Measurements from ENCODE around the gene SEC62. TPM values are rescaled to one million over a fixed set of nuclear protein-coding genes. Genes with fewer than 3 reads are reported as not detected.
A peak's percentile ranks its signal among the peaks of the same experiment; 100 is the strongest.

Gene SEC62
- total and polyA plus RNA-seq, 9 of the 15 experiments (the other 6 are each of a cell fraction or from before 2014, with no cell fraction given): 34.5 to 152 (median 51.8) TPM

DNA sequence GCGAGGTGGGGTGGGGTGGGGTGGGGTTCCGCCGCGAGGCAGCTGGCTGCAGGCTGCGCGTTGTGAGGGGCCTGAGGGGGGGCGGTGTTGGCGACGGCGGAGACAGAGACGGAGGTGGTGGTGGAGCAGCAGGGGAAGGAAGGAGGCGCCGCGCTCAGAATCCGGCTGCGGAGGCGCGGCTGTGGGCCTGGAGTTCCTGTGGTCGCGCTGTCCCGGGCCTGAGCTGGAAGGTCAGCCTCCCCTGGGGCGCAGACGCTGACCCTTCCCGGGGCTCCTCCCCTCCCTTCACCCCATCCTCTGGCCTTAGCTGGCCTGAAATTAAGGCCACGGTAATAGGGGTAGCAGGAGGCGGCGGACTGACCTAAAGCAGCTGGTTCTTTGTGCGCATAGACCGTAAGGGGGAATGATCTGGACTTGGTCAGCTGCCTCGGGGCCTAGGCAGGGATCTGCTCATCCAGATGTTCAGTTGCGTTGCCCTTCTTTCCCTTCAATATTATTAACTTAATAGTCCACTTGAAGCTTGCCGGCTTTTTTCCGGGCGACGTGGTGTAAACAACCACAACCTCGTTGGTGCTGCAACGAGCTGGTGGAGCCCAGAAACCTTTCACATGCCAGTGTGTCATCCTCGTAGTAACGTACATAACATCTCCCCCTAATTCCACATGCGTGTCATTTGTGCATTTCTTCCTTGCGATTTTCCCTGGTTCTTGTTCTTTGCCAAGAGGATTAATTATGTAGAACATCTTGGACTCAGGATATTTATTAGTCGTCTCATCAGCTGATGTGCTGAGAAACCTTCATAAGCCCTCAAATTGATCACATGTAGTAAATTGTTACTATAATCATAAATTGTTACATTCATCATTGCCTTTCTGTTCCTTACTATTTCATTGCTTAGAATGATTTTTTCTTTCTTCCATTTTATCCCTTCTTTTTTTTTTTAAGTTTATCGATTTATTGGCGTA, 626 bp downstream of the SEC62 start (continued):
- TF ChIP-seq, protein P1, sequence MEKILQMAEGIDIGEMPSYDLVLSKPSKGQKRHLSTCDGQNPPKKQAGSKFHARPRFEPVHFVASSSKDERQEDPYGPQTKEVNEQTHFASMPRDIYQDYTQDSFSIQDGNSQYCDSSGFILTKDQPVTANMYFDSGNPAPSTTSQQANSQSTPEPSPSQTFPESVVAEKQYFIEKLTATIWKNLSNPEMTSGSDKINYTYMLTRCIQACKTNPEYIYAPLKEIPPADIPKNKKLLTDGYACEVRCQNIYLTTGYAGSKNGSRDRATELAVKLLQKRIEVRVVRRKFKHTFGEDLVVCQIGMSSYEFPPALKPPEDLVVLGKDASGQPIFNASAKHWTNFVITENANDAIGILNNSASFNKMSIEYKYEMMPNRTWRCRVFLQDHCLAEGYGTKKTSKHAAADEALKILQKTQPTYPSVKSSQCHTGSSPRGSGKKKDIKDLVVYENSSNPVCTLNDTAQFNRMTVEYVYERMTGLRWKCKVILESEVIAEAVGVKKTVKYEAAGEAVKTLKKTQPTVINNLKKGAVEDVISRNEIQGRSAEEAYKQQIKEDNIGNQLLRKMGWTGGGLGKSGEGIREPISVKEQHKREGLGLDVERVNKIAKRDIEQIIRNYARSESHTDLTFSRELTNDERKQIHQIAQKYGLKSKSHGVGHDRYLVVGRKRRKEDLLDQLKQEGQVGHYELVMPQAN (IDR thresholded peaks at IDR 0.05; ENCODE audit: borderline replicate concordance): peak; percentile 37; the same call in 1 of the 2 replicates
- TF ChIP-seq HEY1 (CRISPR knock-in tag; IDR thresholded peaks at IDR 0.05; ENCODE audit: borderline replicate concordance) (no peak), GTF2F1 (IDR thresholded peaks at IDR 0.05; ENCODE audit: low read depth, low read length) (no peak), MEIS2 (IDR thresholded peaks at IDR 0.05; ENCODE audit: partially characterized antibody) (no peak), ZNF133 (CRISPR knock-in tag; IDR thresholded peaks at IDR 0.05) (no peak), MCM2 (IDR thresholded peaks at IDR 0.05; ENCODE audit: low read depth) (no peak), ELF2 (CRISPR knock-in tag; IDR thresholded peaks at IDR 0.05) (no peak), NR2C1 (IDR thresholded peaks at IDR 0.05) (no peak), NR2C1 (tag; IDR thresholded peaks at IDR 0.05) (peak; percentile 29; the same call in 1 of the 2 replicates), ZNF124 (CRISPR knock-in tag; IDR thresholded peaks at IDR 0.05) (no peak), ZNF707 (CRISPR knock-in tag; conservative IDR thresholded peaks at IDR 0.05) (no peak), ZFP1 (CRISPR knock-in tag; IDR thresholded peaks at IDR 0.05) (no peak)
- TF ChIP-seq, protein P2, sequence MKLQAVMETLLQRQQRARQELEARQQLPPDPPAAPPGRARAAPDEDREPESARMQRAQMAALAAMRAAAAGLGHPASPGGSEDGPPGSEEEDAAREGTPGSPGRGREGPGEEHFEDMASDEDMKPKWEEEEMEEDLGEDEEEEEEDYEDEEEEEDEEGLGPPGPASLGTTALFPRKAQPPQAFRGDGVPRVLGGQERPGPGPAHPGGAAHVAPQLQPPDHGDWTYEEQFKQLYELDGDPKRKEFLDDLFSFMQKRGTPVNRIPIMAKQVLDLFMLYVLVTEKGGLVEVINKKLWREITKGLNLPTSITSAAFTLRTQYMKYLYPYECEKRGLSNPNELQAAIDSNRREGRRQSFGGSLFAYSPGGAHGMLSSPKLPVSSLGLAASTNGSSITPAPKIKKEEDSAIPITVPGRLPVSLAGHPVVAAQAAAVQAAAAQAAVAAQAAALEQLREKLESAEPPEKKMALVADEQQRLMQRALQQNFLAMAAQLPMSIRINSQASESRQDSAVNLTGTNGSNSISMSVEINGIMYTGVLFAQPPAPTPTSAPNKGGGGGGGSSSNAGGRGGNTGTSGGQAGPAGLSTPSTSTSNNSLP (IDR thresholded peaks at IDR 0.05; ENCODE audit: borderline replicate concordance, low read depth, low read length): no peak
- TF ChIP-seq, protein P3, sequence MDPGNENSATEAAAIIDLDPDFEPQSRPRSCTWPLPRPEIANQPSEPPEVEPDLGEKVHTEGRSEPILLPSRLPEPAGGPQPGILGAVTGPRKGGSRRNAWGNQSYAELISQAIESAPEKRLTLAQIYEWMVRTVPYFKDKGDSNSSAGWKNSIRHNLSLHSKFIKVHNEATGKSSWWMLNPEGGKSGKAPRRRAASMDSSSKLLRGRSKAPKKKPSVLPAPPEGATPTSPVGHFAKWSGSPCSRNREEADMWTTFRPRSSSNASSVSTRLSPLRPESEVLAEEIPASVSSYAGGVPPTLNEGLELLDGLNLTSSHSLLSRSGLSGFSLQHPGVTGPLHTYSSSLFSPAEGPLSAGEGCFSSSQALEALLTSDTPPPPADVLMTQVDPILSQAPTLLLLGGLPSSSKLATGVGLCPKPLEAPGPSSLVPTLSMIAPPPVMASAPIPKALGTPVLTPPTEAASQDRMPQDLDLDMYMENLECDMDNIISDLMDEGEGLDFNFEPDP (CRISPR knock-in tag; IDR thresholded peaks at IDR 0.05): no peak
- TF ChIP-seq, protein P4, sequence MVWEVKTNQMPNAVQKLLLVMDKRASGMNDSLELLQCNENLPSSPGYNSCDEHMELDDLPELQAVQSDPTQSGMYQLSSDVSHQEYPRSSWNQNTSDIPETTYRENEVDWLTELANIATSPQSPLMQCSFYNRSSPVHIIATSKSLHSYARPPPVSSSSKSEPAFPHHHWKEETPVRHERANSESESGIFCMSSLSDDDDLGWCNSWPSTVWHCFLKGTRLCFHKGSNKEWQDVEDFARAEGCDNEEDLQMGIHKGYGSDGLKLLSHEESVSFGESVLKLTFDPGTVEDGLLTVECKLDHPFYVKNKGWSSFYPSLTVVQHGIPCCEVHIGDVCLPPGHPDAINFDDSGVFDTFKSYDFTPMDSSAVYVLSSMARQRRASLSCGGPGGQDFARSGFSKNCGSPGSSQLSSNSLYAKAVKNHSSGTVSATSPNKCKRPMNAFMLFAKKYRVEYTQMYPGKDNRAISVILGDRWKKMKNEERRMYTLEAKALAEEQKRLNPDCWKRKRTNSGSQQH (CRISPR knock-in tag; IDR thresholded peaks at IDR 0.05): no peak
- TF ChIP-seq, protein P5, sequence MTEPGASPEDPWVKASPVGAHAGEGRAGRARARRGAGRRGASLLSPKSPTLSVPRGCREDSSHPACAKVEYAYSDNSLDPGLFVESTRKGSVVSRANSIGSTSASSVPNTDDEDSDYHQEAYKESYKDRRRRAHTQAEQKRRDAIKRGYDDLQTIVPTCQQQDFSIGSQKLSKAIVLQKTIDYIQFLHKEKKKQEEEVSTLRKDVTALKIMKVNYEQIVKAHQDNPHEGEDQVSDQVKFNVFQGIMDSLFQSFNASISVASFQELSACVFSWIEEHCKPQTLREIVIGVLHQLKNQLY (CRISPR knock-in tag; conservative IDR thresholded peaks at IDR 0.05): no peak
- TF ChIP-seq, protein P6, sequence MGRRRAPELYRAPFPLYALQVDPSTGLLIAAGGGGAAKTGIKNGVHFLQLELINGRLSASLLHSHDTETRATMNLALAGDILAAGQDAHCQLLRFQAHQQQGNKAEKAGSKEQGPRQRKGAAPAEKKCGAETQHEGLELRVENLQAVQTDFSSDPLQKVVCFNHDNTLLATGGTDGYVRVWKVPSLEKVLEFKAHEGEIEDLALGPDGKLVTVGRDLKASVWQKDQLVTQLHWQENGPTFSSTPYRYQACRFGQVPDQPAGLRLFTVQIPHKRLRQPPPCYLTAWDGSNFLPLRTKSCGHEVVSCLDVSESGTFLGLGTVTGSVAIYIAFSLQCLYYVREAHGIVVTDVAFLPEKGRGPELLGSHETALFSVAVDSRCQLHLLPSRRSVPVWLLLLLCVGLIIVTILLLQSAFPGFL (CRISPR knock-in tag; IDR thresholded peaks at IDR 0.05): no peak
- TF ChIP-seq, protein P7, sequence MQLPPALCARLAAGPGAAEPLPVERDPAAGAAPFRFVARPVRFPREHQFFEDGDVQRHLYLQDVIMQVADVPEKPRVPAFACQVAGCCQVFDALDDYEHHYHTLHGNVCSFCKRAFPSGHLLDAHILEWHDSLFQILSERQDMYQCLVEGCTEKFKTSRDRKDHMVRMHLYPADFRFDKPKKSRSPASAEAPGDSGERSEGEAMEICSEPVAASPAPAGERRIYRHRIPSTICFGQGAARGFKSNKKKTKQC (CRISPR knock-in tag; IDR thresholded peaks at IDR 0.05): no peak
